OCI-M2 (cell line): ENCODE results near the gene EPHB6.

ENCODE experiments used
- DNase-seq: peaks from one replicate; lab custom pipeline; 2025; ENCODE audit not compliant: unreplicated experiment; lab: John Stamatoyannopoulos, UW

Gene EPHB6

GRCh38 chr7:142918901-142919300 is 64.0 kb downstream of the EPHB6 start:
- no peak for DNase-seq

- DNase-seq, result no peak
Measured at GRCh38 chr7:142919656-142920055, 64.8 kb downstream of the EPHB6 start.
